Measurements from ENCODE around the gene SFXN3.
A peak's percentile ranks its signal among the peaks of the same experiment; 100 is the strongest.

SFXN3 gene

GRCh38 chr10:101021239-101021638 lies 9.8 kb upstream of the SFXN3 start:
- Mint-ChIP-seq H3K4me3 (no peak overlapping the region), H3K9me3 (no peaks in the 10 kb centered on the region), H3K4me1 (peaks cover 21% of the 10 kb centered on the region), H3K36me3 (ENCODE audit: low read depth) (no peaks in the 10 kb centered on the region), H3K27ac (no peak overlapping the region), H3K27me3 (ENCODE audit: low read depth) (peaks cover 36% of the 10 kb centered on the region)
- TF ChIP-seq CTCF (IDR thresholded peaks at IDR 0.05; ENCODE audit: unreplicated experiment in 3 of 3) = no peak

- H3K4me1 Mint-ChIP-seq = peaks cover 18% of the 10 kb centered on the region
- no peak overlapping the region for H3K4me3 Mint-ChIP-seq
- H3K27me3 Mint-ChIP-seq (ENCODE audit: low read depth) = peaks cover 30% of the 10 kb centered on the region
- H3K9me3 Mint-ChIP-seq = no peaks in the 10 kb centered on the region
- no peak overlapping the region for H3K27ac Mint-ChIP-seq
- no peaks in the 10 kb centered on the region for H3K36me3 Mint-ChIP-seq (ENCODE audit: low read depth)
- TF ChIP-seq CTCF (IDR thresholded peaks at IDR 0.05; ENCODE audit: unreplicated experiment in 3 of 3) = no peak
Observed at GRCh38 chr10:101021692-101022251, 9.3 kb upstream of the SFXN3 start.

GRCh38 chr10:101022967-101023705 lies 7.9 kb upstream of the SFXN3 start:
- peaks cover 24% of the 10 kb centered on the region for H3K27me3 Mint-ChIP-seq (ENCODE audit: low read depth)
- no peaks in the 10 kb centered on the region for H3K9me3 Mint-ChIP-seq
- H3K36me3 Mint-ChIP-seq (ENCODE audit: low read depth) = no peaks in the 10 kb centered on the region
- H3K27ac Mint-ChIP-seq = no peak overlapping the region
- no peak overlapping the region for H3K4me3 Mint-ChIP-seq
- H3K4me1 Mint-ChIP-seq = peaks cover 24% of the 10 kb centered on the region
- no peak for TF ChIP-seq CTCF (IDR thresholded peaks at IDR 0.05; ENCODE audit: unreplicated experiment in 3 of 3)

- peak overlapping the region in 1 of 3 experiments; percentile 1 for H3K4me3 Mint-ChIP-seq
- peaks cover 26% of the 10 kb centered on the region for H3K27me3 Mint-ChIP-seq (ENCODE audit: low read depth)
- H3K9me3 Mint-ChIP-seq = no peaks in the 10 kb centered on the region
- H3K27ac Mint-ChIP-seq = peak overlapping the region in 1 of 3 experiments; percentile 43
- H3K4me1 Mint-ChIP-seq = peaks cover 34% of the 10 kb centered on the region
- TF ChIP-seq CTCF (IDR thresholded peaks at IDR 0.05; ENCODE audit: unreplicated experiment in 3 of 3) = no peak
- H3K36me3 Mint-ChIP-seq (ENCODE audit: low read depth) = no peaks in the 10 kb centered on the region
Observed at GRCh38 chr10:101027106-101027720, 3.8 kb upstream of the SFXN3 start.

- H3K27ac Mint-ChIP-seq = peak overlapping the region in 1 of 3 experiments; percentile 11
- no peaks in the 10 kb centered on the region for H3K36me3 Mint-ChIP-seq (ENCODE audit: low read depth)
- TF ChIP-seq CTCF (IDR thresholded peaks at IDR 0.05; ENCODE audit: unreplicated experiment in 3 of 3) = no peak
- H3K27me3 Mint-ChIP-seq (ENCODE audit: low read depth) = peaks cover 31% of the 10 kb centered on the region
- H3K4me3 Mint-ChIP-seq = peak overlapping the region in 1 of 3 experiments; percentile 9
- no peaks in the 10 kb centered on the region for H3K9me3 Mint-ChIP-seq
- H3K4me1 Mint-ChIP-seq = peaks cover 41% of the 10 kb centered on the region
Observed at GRCh38 chr10:101028446-101029337, 2.3 kb upstream of the SFXN3 start.

All from nephron (organoid).